Endothelial cell of umbilical vein (primary cell): ENCODE results near the gene LIPK. TPM values are rescaled to one million over a fixed set of nuclear protein-coding genes. Genes with fewer than 3 reads are reported as not detected.

ENCODE experiments used
- BruUV-seq: library from RNA; stranded (reverse); fragments of 400-500 nt; replicated peaks from 2 replicates; lab custom pipeline; 2021; lab: Mats Ljungman, UMichigan
- CTCF ChIA-PET: fragments of 300-600, 350-600 bp; sonication (Branson Sonifier 250); formaldehyde crosslinking; loops from one replicate; lab custom pipeline; 2021; ENCODE audit warnings: antibody characterized with exemption, inconsistent platforms; lab: Charles Lee
- POLR2A ChIA-PET: fragments of 300-600, 350-600 bp; sonication (Branson Sonifier 250); formaldehyde crosslinking; loops from one replicate; lab custom pipeline; 2021; ENCODE audit warnings: antibody characterized with exemption, inconsistent platforms; lab: Charles Lee
- DNase-seq: peaks from one replicate; pipeline ENCODE4 v3.0.0-alpha.2; 2011; ENCODE audit warnings: low read depth, low spot score
- FAIRE-seq: peaks from 2 replicates; lab custom pipeline; 2011; peaks lifted over from hg19 to GRCh38; lab: Jason Lieb, UNC
- H2AFZ ChIP-seq: 2 replicates; pipeline ENCODE4 v1.6.0; 2012; ENCODE audit warnings: low read depth, low read length, control low read depth, inconsistent platforms
- H3K27ac ChIP-seq: 2 replicates; pipeline ENCODE4 v1.5.1; 2011; ENCODE audit warnings: low read depth, mild to moderate bottlenecking, control low read depth, low read length, moderate library complexity; ENCODE audit not compliant: insufficient read depth
- H3K27me3 ChIP-seq, 2 experiments: 2 replicates each; pipeline versions ENCODE4 v1.6.0 to v1.6.1; 2011; ENCODE audit warnings: low read length in 2 of 2, mixed read lengths in 1 of 2; ENCODE audit not compliant: control insufficient read depth in 2 of 2, insufficient read depth in 2 of 2
- H3K36me3 ChIP-seq, 2 experiments: 2 replicates in 1 of 2; 3 replicates in 1 of 2; pipeline ENCODE4 v1.5.1; 2011; ENCODE audit warnings: low read length in 2 of 2, mild to moderate bottlenecking in 1 of 2, moderate library complexity in 1 of 2; ENCODE audit not compliant: control insufficient read depth in 2 of 2, insufficient read depth in 2 of 2; ENCODE audit errors: extremely low read depth in 1 of 2
- H3K4me1 ChIP-seq: 3 replicates; pipeline ENCODE4 v1.5.1; 2011; ENCODE audit warnings: mild to moderate bottlenecking, low read length; ENCODE audit not compliant: control insufficient read depth, insufficient read depth; ENCODE audit errors: extremely low read depth
- H3K4me2 ChIP-seq: 2 replicates; pipeline ENCODE4 v1.6.1; 2011; ENCODE audit warnings: low read length, control low read depth, mixed read lengths; ENCODE audit not compliant: insufficient read depth
- H3K4me3 ChIP-seq, 3 experiments: fragments of 200-600 bp in 1 of 3; sonication (generic), shearing (Covaris generic) in 1 of 3; replicated peaks in 1 of 3; 2 replicates each; pipeline ENCODE4 v1.5.1; 2011 to 2016; ENCODE audit warnings: control low read depth in 3 of 3, low read length in 3 of 3, mild to moderate bottlenecking in 2 of 3, inconsistent platforms in 1 of 3, low read depth in 1 of 3, moderate library complexity in 1 of 3; ENCODE audit not compliant: insufficient read depth in 1 of 3
- H3K79me2 ChIP-seq: 2 replicates; pipeline ENCODE4 v1.6.0; 2012; ENCODE audit warnings: low read length, inconsistent platforms; ENCODE audit not compliant: control insufficient read depth, insufficient read depth
- H3K9ac ChIP-seq: replicated peaks from 2 replicates; pipeline ENCODE3; 2011; ENCODE audit warnings: low read length, control low read depth; ENCODE audit not compliant: insufficient read depth; ENCODE audit errors: extremely low read depth
- H3K9me1 ChIP-seq: replicated peaks from 3 replicates; pipeline ENCODE4 v1.6.0; 2011; ENCODE audit warnings: mild to moderate bottlenecking, low read length; ENCODE audit not compliant: control insufficient read depth, insufficient read depth; ENCODE audit errors: extremely low read depth
- H3K9me3 ChIP-seq: replicated peaks from 2 replicates; pipeline ENCODE4 v1.5.1; 2012; ENCODE audit warnings: low read length, inconsistent platforms; ENCODE audit not compliant: control insufficient read depth, insufficient read depth
- H4K20me1 ChIP-seq: replicated peaks from 2 replicates; pipeline ENCODE3; 2011; ENCODE audit warnings: mild to moderate bottlenecking, low read length; ENCODE audit not compliant: control insufficient read depth, insufficient read depth; ENCODE audit errors: extremely low read depth
- EZH2 ChIP-seq: IDR thresholded peaks from 2 replicates; pipeline ENCODE4 v1.6.1; 2012; ENCODE audit warnings: borderline replicate concordance, low read depth, mild to moderate bottlenecking, moderate library complexity, low read length, inconsistent platforms; ENCODE audit not compliant: severe bottlenecking
- FOS ChIP-seq: IDR thresholded peaks from 2 replicates; pipeline ENCODE4 v1.6.1; 2011; ENCODE audit warnings: mild to moderate bottlenecking, low read length, moderate library complexity, borderline replicate concordance; ENCODE audit not compliant: insufficient read depth
- GATA2 ChIP-seq: IDR thresholded peaks from 2 replicates; pipeline ENCODE4 v1.7.0; 2011; ENCODE audit warnings: low read depth, mild to moderate bottlenecking, moderate library complexity, mixed read lengths, low read length; ENCODE audit not compliant: insufficient read length, insufficient read depth
- JUN ChIP-seq: IDR thresholded peaks from 2 replicates; pipeline ENCODE4 v1.6.1; 2011; ENCODE audit warnings: borderline replicate concordance, low read depth; ENCODE audit not compliant: insufficient read length, insufficient read depth
- MYC ChIP-seq: IDR thresholded peaks from one replicate; pipeline ENCODE4 v1.6.1; 2011; ENCODE audit warnings: mild to moderate bottlenecking, low read depth, low read length
- POLR2A ChIP-seq: IDR thresholded peaks from 2 replicates; pipeline ENCODE4 v1.6.1; 2012; ENCODE audit warnings: low read depth, mild to moderate bottlenecking, control low read depth, low read length
- POLR2AphosphoS5 ChIP-seq: IDR thresholded peaks from 2 replicates; pipeline ENCODE4 v1.6.1; 2012; ENCODE audit warnings: low read depth, mild to moderate bottlenecking, control low read depth, low read length, moderate library complexity; ENCODE audit not compliant: insufficient read depth
- dilution Hi-C: fragments of 300-500 bp; cut with MboI; formaldehyde crosslinking; loops from one replicate; pipeline ENCODE4 v1.15.0; 2019; ENCODE audit warnings: low sequenced_read_pairs; ENCODE audit not compliant: extremely low pct_ligation_motif_present
- intact Hi-C: fragments of 100-400 bp; cut with micrococcal nuclease; formaldehyde crosslinking; loops from one replicate; pipeline ENCODE4 v1.10.0; 2022
- polyA plus RNA-seq, 4 experiments: library from polyadenylated mRNA; depleted of rRNA in 3 of 4; stranded (reverse) in 3 of 4; unstranded in 1 of 4; fragments of >200 nt; gene quantifications; 2 replicates each; pipeline versions ENCODE4 v1.2.1 to v1.2.3, GENCODE V29; 2011 to 2012; ENCODE audit warnings: missing spikeins in 1 of 4
- total RNA-seq: library from RNA; stranded (reverse); gene quantifications from 2 replicates; pipeline ENCODE4 v1.2.3, GENCODE V29; 2021
- TF ChIP-seq, protein P1 (sequence below): IDR thresholded peaks from 2 replicates; pipeline ENCODE4 v1.6.1; 2011; ENCODE audit not compliant: insufficient read depth, insufficient read length
- TF ChIP-seq, protein P2 (sequence below), 2 donors: IDR thresholded peaks; 1 replicate in 1 of 2; 2 replicates in 1 of 2; pipeline ENCODE4 v1.5.1; 2011; ENCODE audit warnings: low read length in 2 of 2, mild to moderate bottlenecking in 2 of 2, moderate library complexity in 2 of 2, control low read depth in 1 of 2, inconsistent platforms in 1 of 2, low read depth in 1 of 2; ENCODE audit not compliant: insufficient read depth in 1 of 2; ENCODE audit errors: extremely low read depth in 1 of 2

The LIPK gene
- total and polyA plus RNA-seq, 2 donors (not counting 3 experiments of a cell fraction or from before 2014, with no cell fraction given) = not detected

DNA sequence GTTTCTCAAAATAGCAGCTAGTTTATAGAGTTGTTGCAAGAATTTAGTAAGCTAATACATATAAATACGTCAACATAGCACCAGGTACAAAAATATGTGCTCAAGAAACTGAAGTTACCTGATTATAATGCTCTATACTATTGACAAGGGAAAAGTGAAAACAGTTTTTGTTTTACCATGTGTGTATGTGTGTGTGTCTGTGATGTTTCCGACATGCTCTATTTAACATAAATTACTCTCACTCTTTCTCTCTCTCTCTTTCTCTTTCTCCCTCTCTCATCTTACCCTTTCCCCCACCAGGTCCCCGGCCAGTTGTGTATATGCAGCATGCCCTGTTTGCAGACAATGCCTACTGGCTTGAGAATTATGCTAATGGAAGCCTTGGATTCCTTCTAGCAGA lies 58.1 kb downstream of the LIPK start:
- dilution Hi-C loops = no loop called here
- H3K9me3 ChIP-seq = no peaks in the 10 kb centered on the region

DNA sequence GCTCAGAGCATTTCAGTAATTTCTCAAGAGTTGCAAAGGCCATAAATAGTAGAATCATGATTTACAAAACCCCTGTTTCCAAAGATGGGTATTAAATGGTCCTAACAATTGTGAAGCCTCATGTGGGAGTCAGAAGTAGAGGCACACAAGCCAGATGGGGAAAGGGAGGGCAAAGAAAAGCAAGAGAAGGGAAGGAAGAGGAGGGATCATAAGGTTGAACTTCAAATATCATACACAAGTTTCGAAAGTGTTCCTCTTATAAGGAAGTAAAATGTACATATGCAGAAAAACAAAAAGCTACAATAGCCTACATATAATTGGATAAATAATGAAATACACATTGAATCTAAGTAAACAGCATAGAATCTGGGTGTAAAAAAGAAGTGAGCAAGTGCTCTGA lies 59.8 kb downstream of the LIPK start:
- H3K9me3 ChIP-seq = no peaks in the 10 kb centered on the region
- ChIA-PET CTCF (interaction anchor here (1.5 kb wide), 1 partner anchor 178 kb away, joined by 3 read pairs; no protein-coding TSS in a partner anchor), POLR2A (interaction anchor here (1.4 kb wide), 1 partner anchor 9 kb away, joined by 6 read pairs; no protein-coding TSS in a partner anchor)
- no peak for FAIRE-seq
- DNase-seq = no peak
- no TSS peak for BruUV-seq
- intact Hi-C loops = no loop called here
- no peaks in the 10 kb centered on the region for H3K4me1 ChIP-seq
- no peaks in the 10 kb centered on the region for H3K79me2 ChIP-seq
- H4K20me1 ChIP-seq = no peaks in the 10 kb centered on the region
- H3K4me2 ChIP-seq = no peak overlapping the region
- no peak overlapping the region for H3K9ac ChIP-seq
- TF ChIP-seq FOS = no peak
- TF ChIP-seq POLR2A = no peak
- TF ChIP-seq, protein P1, sequence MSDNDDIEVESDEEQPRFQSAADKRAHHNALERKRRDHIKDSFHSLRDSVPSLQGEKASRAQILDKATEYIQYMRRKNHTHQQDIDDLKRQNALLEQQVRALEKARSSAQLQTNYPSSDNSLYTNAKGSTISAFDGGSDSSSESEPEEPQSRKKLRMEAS = no peak
- no peak for TF ChIP-seq GATA2
- TF ChIP-seq JUN = no peak
- TF ChIP-seq MYC = no peak
- no peak for TF ChIP-seq EZH2
- TF ChIP-seq, protein P2, sequence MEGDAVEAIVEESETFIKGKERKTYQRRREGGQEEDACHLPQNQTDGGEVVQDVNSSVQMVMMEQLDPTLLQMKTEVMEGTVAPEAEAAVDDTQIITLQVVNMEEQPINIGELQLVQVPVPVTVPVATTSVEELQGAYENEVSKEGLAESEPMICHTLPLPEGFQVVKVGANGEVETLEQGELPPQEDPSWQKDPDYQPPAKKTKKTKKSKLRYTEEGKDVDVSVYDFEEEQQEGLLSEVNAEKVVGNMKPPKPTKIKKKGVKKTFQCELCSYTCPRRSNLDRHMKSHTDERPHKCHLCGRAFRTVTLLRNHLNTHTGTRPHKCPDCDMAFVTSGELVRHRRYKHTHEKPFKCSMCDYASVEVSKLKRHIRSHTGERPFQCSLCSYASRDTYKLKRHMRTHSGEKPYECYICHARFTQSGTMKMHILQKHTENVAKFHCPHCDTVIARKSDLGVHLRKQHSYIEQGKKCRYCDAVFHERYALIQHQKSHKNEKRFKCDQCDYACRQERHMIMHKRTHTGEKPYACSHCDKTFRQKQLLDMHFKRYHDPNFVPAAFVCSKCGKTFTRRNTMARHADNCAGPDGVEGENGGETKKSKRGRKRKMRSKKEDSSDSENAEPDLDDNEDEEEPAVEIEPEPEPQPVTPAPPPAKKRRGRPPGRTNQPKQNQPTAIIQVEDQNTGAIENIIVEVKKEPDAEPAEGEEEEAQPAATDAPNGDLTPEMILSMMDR (IDR thresholded peaks at IDR 0.05; ENCODE audit: extremely low read depth in 1 of 2, insufficient read depth in 1 of 2, low read depth in 1 of 2, low read length in 2 of 2) = no peak
- no peak for TF ChIP-seq POLR2AphosphoS5
- dilution Hi-C loops = no loop called here
- H3K9me1 ChIP-seq = no peaks in the 10 kb centered on the region
- H3K27ac ChIP-seq = no peak overlapping the region
- no peaks in the 10 kb centered on the region for H3K27me3 ChIP-seq
- no peak overlapping the region for H2AFZ ChIP-seq
- H3K4me3 ChIP-seq = no peak overlapping the region
- no peaks in the 10 kb centered on the region for H3K36me3 ChIP-seq

More for the DNA sequence above, 58.1 kb downstream of the LIPK start:
- no peaks in the 10 kb centered on the region for H3K27me3 ChIP-seq
- no peak for DNase-seq
- no peaks in the 10 kb centered on the region for H3K79me2 ChIP-seq
- H3K9ac ChIP-seq = no peak overlapping the region
- H4K20me1 ChIP-seq = no peaks in the 10 kb centered on the region
- CTCF ChIA-PET = interaction anchor here (1.2 to 1.7 kb wide), 5 partner anchors 12 to 199 kb away, joined by 3 to 7 read pairs (median 3); no protein-coding TSS in a partner anchor
- no peak overlapping the region for H3K27ac ChIP-seq
- H3K4me3 ChIP-seq = no peak overlapping the region
- POLR2A ChIA-PET = no interaction called here
- no peaks in the 10 kb centered on the region for H3K4me1 ChIP-seq
- no TSS peak for BruUV-seq
- intact Hi-C loops = no loop called here
- H3K36me3 ChIP-seq = no peaks in the 10 kb centered on the region
- no peaks in the 10 kb centered on the region for H3K9me1 ChIP-seq
- TF ChIP-seq GATA2 (no peak), JUN (no peak), MYC (no peak), POLR2AphosphoS5 (no peak), POLR2A (no peak), EZH2 (no peak)
- TF ChIP-seq, protein P1 = no peak
- H2AFZ ChIP-seq = no peak overlapping the region
- FAIRE-seq = no peak
- H3K4me2 ChIP-seq = no peak overlapping the region
